ENCODE data around the gene EFNA3.

- TF ChIP-seq, protein P1, sequence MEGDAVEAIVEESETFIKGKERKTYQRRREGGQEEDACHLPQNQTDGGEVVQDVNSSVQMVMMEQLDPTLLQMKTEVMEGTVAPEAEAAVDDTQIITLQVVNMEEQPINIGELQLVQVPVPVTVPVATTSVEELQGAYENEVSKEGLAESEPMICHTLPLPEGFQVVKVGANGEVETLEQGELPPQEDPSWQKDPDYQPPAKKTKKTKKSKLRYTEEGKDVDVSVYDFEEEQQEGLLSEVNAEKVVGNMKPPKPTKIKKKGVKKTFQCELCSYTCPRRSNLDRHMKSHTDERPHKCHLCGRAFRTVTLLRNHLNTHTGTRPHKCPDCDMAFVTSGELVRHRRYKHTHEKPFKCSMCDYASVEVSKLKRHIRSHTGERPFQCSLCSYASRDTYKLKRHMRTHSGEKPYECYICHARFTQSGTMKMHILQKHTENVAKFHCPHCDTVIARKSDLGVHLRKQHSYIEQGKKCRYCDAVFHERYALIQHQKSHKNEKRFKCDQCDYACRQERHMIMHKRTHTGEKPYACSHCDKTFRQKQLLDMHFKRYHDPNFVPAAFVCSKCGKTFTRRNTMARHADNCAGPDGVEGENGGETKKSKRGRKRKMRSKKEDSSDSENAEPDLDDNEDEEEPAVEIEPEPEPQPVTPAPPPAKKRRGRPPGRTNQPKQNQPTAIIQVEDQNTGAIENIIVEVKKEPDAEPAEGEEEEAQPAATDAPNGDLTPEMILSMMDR (IDR thresholded peaks at IDR 0.05) = no peak
- TF ChIP-seq REST (IDR thresholded peaks at IDR 0.05; ENCODE audit: insufficient read depth in 1 of 2, low read depth in 2 of 2, low read length in 1 of 2) = no peak
- no peak for TF ChIP-seq SIN3A (IDR thresholded peaks at IDR 0.05; ENCODE audit: borderline replicate concordance, insufficient read depth, low read depth, low read length)
These were observed 47.7 kb upstream of the EFNA3 start for GRCh38 chr1:155030899-155031298.

Data from Panc1 (cell line).